ENCODE data around the gene KTN1. TPM values are rescaled to one million over a fixed set of nuclear protein-coding genes. Genes with fewer than 3 reads are reported as not detected.

KTN1 gene
- total RNA-seq, 1 donor from 2014 or later = 155 TPM

DNA sequence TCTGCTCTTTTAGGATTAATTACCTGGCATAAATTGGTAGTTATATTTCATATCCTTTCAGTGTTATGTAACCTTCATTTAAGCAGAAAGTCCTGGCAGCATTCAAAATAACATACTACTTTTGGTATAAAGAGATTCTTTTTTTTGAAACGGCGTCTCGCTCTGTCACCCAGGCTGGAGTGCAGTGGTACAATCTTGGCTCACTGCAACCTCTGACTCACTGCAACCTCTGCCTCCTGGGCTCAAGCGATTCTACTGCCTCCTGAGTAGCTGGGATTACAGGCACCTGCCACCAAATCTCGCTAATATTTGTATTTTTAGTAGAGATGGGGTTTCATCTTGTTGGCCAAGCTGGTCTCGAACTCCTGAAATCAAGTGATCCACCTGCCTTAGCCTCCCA lies 9.2 kb downstream of the KTN1 start:
- H3K4me3 Mint-ChIP-seq (ENCODE audit: low read depth) = no peak overlapping the region
- no peak overlapping the region for H3K27ac Mint-ChIP-seq
- no peaks in the 10 kb centered on the region for H3K27me3 Mint-ChIP-seq
- DNase-seq (ENCODE audit: low spot score, unreplicated experiment) = no peak
- H3K9me3 Mint-ChIP-seq (ENCODE audit: low read depth) = no peaks in the 10 kb centered on the region
- TF ChIP-seq, protein P1, sequence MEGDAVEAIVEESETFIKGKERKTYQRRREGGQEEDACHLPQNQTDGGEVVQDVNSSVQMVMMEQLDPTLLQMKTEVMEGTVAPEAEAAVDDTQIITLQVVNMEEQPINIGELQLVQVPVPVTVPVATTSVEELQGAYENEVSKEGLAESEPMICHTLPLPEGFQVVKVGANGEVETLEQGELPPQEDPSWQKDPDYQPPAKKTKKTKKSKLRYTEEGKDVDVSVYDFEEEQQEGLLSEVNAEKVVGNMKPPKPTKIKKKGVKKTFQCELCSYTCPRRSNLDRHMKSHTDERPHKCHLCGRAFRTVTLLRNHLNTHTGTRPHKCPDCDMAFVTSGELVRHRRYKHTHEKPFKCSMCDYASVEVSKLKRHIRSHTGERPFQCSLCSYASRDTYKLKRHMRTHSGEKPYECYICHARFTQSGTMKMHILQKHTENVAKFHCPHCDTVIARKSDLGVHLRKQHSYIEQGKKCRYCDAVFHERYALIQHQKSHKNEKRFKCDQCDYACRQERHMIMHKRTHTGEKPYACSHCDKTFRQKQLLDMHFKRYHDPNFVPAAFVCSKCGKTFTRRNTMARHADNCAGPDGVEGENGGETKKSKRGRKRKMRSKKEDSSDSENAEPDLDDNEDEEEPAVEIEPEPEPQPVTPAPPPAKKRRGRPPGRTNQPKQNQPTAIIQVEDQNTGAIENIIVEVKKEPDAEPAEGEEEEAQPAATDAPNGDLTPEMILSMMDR (IDR thresholded peaks at IDR 0.05; ENCODE audit: unreplicated experiment) = no peak
- H3K4me1 Mint-ChIP-seq (ENCODE audit: low read depth) = peaks cover 29% of the 10 kb centered on the region
- H3K36me3 Mint-ChIP-seq (ENCODE audit: insufficient read depth) = no peaks in the 10 kb centered on the region

DNA sequence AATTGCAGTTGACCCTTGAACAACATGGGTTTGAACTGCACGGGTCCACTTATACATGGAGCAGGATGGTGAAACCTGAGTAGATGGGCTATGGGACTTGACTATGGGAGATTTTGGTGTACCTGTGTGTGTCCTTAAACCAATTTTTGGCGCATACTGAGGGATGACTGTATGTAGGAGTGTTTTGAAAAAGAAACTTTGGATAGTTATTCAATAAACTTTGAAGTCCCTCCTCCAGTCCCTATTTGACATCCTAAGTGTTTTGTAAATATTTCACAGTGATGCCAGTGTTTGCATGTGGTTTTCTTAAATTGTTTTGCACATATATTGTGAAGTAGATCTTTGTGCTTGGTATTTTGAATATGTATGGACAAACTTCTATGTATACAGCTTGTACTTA lies 12.4 kb downstream of the KTN1 start:
- Mint-ChIP-seq H3K36me3 (ENCODE audit: insufficient read depth) (peaks cover 13% of the 10 kb centered on the region), H3K4me3 (ENCODE audit: low read depth) (no peak overlapping the region), H3K9me3 (ENCODE audit: low read depth) (peaks cover 11% of the 10 kb centered on the region), H3K27ac (no peak overlapping the region), H3K4me1 (ENCODE audit: low read depth) (peaks cover 26% of the 10 kb centered on the region), H3K27me3 (no peaks in the 10 kb centered on the region)
- TF ChIP-seq, protein P1 (IDR thresholded peaks at IDR 0.05; ENCODE audit: unreplicated experiment) = no peak
- DNase-seq (ENCODE audit: low spot score, unreplicated experiment) = no peak

DNA sequence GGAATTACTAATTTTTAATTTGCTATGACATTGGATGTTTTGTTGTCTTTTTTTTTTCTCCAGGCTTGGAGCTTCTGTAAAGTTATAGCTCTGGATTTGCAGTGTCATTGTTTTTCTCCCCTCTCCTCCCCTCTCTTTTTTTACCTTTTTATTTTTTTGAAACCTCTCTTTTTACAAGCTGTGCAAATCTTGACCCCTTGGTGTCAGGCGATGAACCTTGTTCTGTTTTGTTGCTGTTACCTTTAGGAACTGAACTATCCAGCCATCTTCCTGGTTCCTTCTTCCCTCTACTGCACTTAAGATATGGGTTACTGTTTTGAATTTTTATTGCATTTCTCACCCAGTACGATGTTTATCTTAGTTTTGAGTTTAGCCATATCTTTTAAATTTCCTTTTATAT lies 13.7 kb downstream of the KTN1 start:
- Mint-ChIP-seq H3K4me3 (ENCODE audit: low read depth) (no peak overlapping the region), H3K27ac (no peak overlapping the region), H3K4me1 (ENCODE audit: low read depth) (peaks cover 22% of the 10 kb centered on the region), H3K9me3 (ENCODE audit: low read depth) (peaks cover 17% of the 10 kb centered on the region), H3K36me3 (ENCODE audit: insufficient read depth) (peaks cover 19% of the 10 kb centered on the region), H3K27me3 (no peaks in the 10 kb centered on the region)
- DNase-seq (ENCODE audit: low spot score, unreplicated experiment) = no peak
- TF ChIP-seq, protein P1 (IDR thresholded peaks at IDR 0.05; ENCODE audit: unreplicated experiment) = no peak

DNA sequence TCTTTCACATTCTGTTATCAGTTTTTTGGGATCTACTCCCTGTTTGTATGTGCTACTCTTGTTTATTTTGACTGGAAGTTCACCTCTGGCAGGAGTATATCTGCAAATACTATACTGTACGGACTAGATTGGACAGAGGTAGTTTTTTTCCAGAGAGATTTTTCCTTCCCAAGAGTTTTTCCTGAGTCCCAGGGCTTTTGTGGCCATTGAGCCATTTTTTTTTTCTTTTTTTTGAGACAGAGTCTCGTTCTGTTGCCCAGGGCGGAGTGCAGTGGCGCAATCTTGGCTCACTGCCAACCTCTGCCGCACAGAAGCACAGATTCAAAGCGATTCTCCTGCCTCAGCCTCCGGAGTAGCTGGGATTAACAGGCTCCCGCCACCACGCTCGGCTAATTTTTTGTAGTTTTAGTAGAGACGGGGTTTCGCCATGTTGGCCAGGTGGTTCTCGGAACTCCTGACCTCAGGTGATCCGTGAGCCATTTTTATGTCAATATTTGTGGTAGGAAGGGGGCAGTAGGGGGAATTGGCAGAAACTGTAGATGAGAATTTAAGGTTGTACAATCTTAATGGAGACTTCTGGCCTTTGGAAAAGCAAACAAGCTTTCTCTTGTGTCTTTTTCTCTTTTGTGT lies 19.4 kb downstream of the KTN1 start:
- H3K4me1 Mint-ChIP-seq (ENCODE audit: low read depth) = peaks cover 6% of the 10 kb centered on the region
- H3K27me3 Mint-ChIP-seq = no peaks in the 10 kb centered on the region
- H3K9me3 Mint-ChIP-seq (ENCODE audit: low read depth) = peaks cover 22% of the 10 kb centered on the region
- DNase-seq (ENCODE audit: low spot score, unreplicated experiment) = no peak
- H3K36me3 Mint-ChIP-seq (ENCODE audit: insufficient read depth) = peaks cover 28% of the 10 kb centered on the region
- peak overlapping the region; percentile 77 for H3K27ac Mint-ChIP-seq
- no peak overlapping the region for H3K4me3 Mint-ChIP-seq (ENCODE audit: low read depth)
- TF ChIP-seq, protein P1 (IDR thresholded peaks at IDR 0.05; ENCODE audit: unreplicated experiment) = no peak

DNA sequence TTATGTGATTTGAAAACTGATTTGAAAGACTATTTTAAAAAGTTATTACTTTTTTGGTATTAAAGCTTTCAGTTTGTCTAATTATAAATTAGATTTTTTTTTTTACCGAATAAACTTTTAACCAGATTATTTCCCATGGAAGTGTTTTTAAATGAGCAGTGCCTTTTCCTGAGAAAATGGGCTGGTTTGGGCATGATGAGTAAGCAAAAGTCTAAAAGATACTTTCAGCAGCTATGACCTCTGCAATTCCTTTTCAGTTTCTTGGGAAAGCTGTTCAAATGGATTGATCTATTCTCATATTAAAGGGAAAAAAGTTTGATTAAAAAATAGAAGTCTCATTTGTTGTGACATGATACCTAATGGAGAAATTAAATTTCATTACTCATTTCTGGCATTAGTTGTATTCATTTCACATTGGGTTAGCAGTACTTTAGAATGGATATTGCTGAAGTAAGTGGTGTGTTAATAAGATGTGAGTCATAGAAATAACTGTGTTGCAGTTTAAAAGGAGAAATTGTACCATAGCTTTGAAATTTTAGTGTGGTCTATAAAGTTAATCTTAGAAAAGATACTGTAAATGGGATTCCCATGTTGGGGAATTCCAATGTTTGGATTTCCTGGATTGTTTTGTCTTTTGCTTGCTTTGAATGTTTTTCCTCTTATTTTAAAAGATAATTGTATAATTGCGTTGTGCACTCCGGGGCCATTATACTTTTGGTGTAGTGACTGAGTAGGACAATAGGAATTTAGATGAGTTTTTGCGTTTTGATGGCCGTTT lies 21.0 kb downstream of the KTN1 start:
- H3K4me3 Mint-ChIP-seq (ENCODE audit: low read depth) = no peak overlapping the region
- no peak for DNase-seq (ENCODE audit: low spot score, unreplicated experiment)
- no peaks in the 10 kb centered on the region for H3K27me3 Mint-ChIP-seq
- H3K36me3 Mint-ChIP-seq (ENCODE audit: insufficient read depth) = peaks cover 24% of the 10 kb centered on the region
- TF ChIP-seq, protein P1 (IDR thresholded peaks at IDR 0.05; ENCODE audit: unreplicated experiment) = no peak
- H3K27ac Mint-ChIP-seq = no peak overlapping the region
- H3K9me3 Mint-ChIP-seq (ENCODE audit: low read depth) = peaks cover 18% of the 10 kb centered on the region
- peaks cover 8% of the 10 kb centered on the region for H3K4me1 Mint-ChIP-seq (ENCODE audit: low read depth)
